Endothelial cell of umbilical vein (primary cell): Measurements from ENCODE around the gene ZNF280C. TPM values are rescaled to one million over a fixed set of nuclear protein-coding genes. Genes with fewer than 3 reads are reported as not detected.

ENCODE experiments used
- BruUV-seq: library from RNA; stranded (reverse); fragments of 400-500 nt; replicated peaks from 2 replicates; lab custom pipeline; 2021; lab: Mats Ljungman, UMichigan
- CTCF ChIA-PET: fragments of 300-600, 350-600 bp; sonication (Branson Sonifier 250); formaldehyde crosslinking; loops from one replicate; lab custom pipeline; 2021; ENCODE audit warnings: antibody characterized with exemption, inconsistent platforms; lab: Charles Lee
- POLR2A ChIA-PET: fragments of 300-600, 350-600 bp; sonication (Branson Sonifier 250); formaldehyde crosslinking; loops from one replicate; lab custom pipeline; 2021; ENCODE audit warnings: antibody characterized with exemption, inconsistent platforms; lab: Charles Lee
- DNase-seq: peaks from one replicate; pipeline ENCODE4 v3.0.0-alpha.2; 2011; ENCODE audit warnings: low read depth, low spot score
- FAIRE-seq: peaks from 2 replicates; lab custom pipeline; 2011; peaks lifted over from hg19 to GRCh38; lab: Jason Lieb, UNC
- H2AFZ ChIP-seq: 2 replicates; pipeline ENCODE4 v1.6.0; 2012; ENCODE audit warnings: low read depth, low read length, control low read depth, inconsistent platforms
- H3K27ac ChIP-seq: 2 replicates; pipeline ENCODE4 v1.5.1; 2011; ENCODE audit warnings: low read depth, mild to moderate bottlenecking, control low read depth, low read length, moderate library complexity; ENCODE audit not compliant: insufficient read depth
- H3K27me3 ChIP-seq, 2 experiments: 2 replicates each; pipeline versions ENCODE4 v1.6.0 to v1.6.1; 2011; ENCODE audit warnings: low read length in 2 of 2, mixed read lengths in 1 of 2; ENCODE audit not compliant: control insufficient read depth in 2 of 2, insufficient read depth in 2 of 2
- H3K36me3 ChIP-seq, 2 experiments: 2 replicates in 1 of 2; 3 replicates in 1 of 2; pipeline ENCODE4 v1.5.1; 2011; ENCODE audit warnings: low read length in 2 of 2, mild to moderate bottlenecking in 1 of 2, moderate library complexity in 1 of 2; ENCODE audit not compliant: control insufficient read depth in 2 of 2, insufficient read depth in 2 of 2; ENCODE audit errors: extremely low read depth in 1 of 2
- H3K4me1 ChIP-seq: 3 replicates; pipeline ENCODE4 v1.5.1; 2011; ENCODE audit warnings: mild to moderate bottlenecking, low read length; ENCODE audit not compliant: control insufficient read depth, insufficient read depth; ENCODE audit errors: extremely low read depth
- H3K4me2 ChIP-seq: 2 replicates; pipeline ENCODE4 v1.6.1; 2011; ENCODE audit warnings: low read length, control low read depth, mixed read lengths; ENCODE audit not compliant: insufficient read depth
- H3K4me3 ChIP-seq, 3 experiments: fragments of 200-600 bp in 1 of 3; sonication (generic), shearing (Covaris generic) in 1 of 3; replicated peaks in 1 of 3; 2 replicates each; pipeline ENCODE4 v1.5.1; 2011 to 2016; ENCODE audit warnings: control low read depth in 3 of 3, low read length in 3 of 3, mild to moderate bottlenecking in 2 of 3, inconsistent platforms in 1 of 3, low read depth in 1 of 3, moderate library complexity in 1 of 3; ENCODE audit not compliant: insufficient read depth in 1 of 3
- H3K79me2 ChIP-seq: 2 replicates; pipeline ENCODE4 v1.6.0; 2012; ENCODE audit warnings: low read length, inconsistent platforms; ENCODE audit not compliant: control insufficient read depth, insufficient read depth
- H3K9ac ChIP-seq: replicated peaks from 2 replicates; pipeline ENCODE3; 2011; ENCODE audit warnings: low read length, control low read depth; ENCODE audit not compliant: insufficient read depth; ENCODE audit errors: extremely low read depth
- H3K9me1 ChIP-seq: replicated peaks from 3 replicates; pipeline ENCODE4 v1.6.0; 2011; ENCODE audit warnings: mild to moderate bottlenecking, low read length; ENCODE audit not compliant: control insufficient read depth, insufficient read depth; ENCODE audit errors: extremely low read depth
- H3K9me3 ChIP-seq: replicated peaks from 2 replicates; pipeline ENCODE4 v1.5.1; 2012; ENCODE audit warnings: low read length, inconsistent platforms; ENCODE audit not compliant: control insufficient read depth, insufficient read depth
- H4K20me1 ChIP-seq: replicated peaks from 2 replicates; pipeline ENCODE3; 2011; ENCODE audit warnings: mild to moderate bottlenecking, low read length; ENCODE audit not compliant: control insufficient read depth, insufficient read depth; ENCODE audit errors: extremely low read depth
- CTCF ChIP-seq, 2 donors: IDR thresholded peaks; 1 replicate in 1 of 2; 2 replicates in 1 of 2; pipeline ENCODE4 v1.5.1; 2011; ENCODE audit warnings: low read length in 2 of 2, mild to moderate bottlenecking in 2 of 2, moderate library complexity in 2 of 2, control low read depth in 1 of 2, inconsistent platforms in 1 of 2, low read depth in 1 of 2; ENCODE audit not compliant: insufficient read depth in 1 of 2; ENCODE audit errors: extremely low read depth in 1 of 2
- EZH2 ChIP-seq: IDR thresholded peaks from 2 replicates; pipeline ENCODE4 v1.6.1; 2012; ENCODE audit warnings: borderline replicate concordance, low read depth, mild to moderate bottlenecking, moderate library complexity, low read length, inconsistent platforms; ENCODE audit not compliant: severe bottlenecking
- FOS ChIP-seq: IDR thresholded peaks from 2 replicates; pipeline ENCODE4 v1.6.1; 2011; ENCODE audit warnings: mild to moderate bottlenecking, low read length, moderate library complexity, borderline replicate concordance; ENCODE audit not compliant: insufficient read depth
- GATA2 ChIP-seq: IDR thresholded peaks from 2 replicates; pipeline ENCODE4 v1.7.0; 2011; ENCODE audit warnings: low read depth, mild to moderate bottlenecking, moderate library complexity, mixed read lengths, low read length; ENCODE audit not compliant: insufficient read length, insufficient read depth
- JUN ChIP-seq: IDR thresholded peaks from 2 replicates; pipeline ENCODE4 v1.6.1; 2011; ENCODE audit warnings: borderline replicate concordance, low read depth; ENCODE audit not compliant: insufficient read length, insufficient read depth
- MAX ChIP-seq: IDR thresholded peaks from 2 replicates; pipeline ENCODE4 v1.6.1; 2011; ENCODE audit not compliant: insufficient read depth, insufficient read length
- MYC ChIP-seq: IDR thresholded peaks from one replicate; pipeline ENCODE4 v1.6.1; 2011; ENCODE audit warnings: mild to moderate bottlenecking, low read depth, low read length
- POLR2A ChIP-seq: IDR thresholded peaks from 2 replicates; pipeline ENCODE4 v1.6.1; 2012; ENCODE audit warnings: low read depth, mild to moderate bottlenecking, control low read depth, low read length
- POLR2AphosphoS5 ChIP-seq: IDR thresholded peaks from 2 replicates; pipeline ENCODE4 v1.6.1; 2012; ENCODE audit warnings: low read depth, mild to moderate bottlenecking, control low read depth, low read length, moderate library complexity; ENCODE audit not compliant: insufficient read depth
- dilution Hi-C: fragments of 300-500 bp; cut with MboI; formaldehyde crosslinking; loops from one replicate; pipeline ENCODE4 v1.15.0; 2019; ENCODE audit warnings: low sequenced_read_pairs; ENCODE audit not compliant: extremely low pct_ligation_motif_present
- intact Hi-C: fragments of 100-400 bp; cut with micrococcal nuclease; formaldehyde crosslinking; loops from one replicate; pipeline ENCODE4 v1.10.0; 2022
- polyA plus RNA-seq, 4 experiments: library from polyadenylated mRNA; depleted of rRNA in 3 of 4; stranded (reverse) in 3 of 4; unstranded in 1 of 4; fragments of >200 nt; gene quantifications; 2 replicates each; pipeline versions ENCODE4 v1.2.1 to v1.2.3, GENCODE V29; 2011 to 2012; ENCODE audit warnings: missing spikeins in 1 of 4
- small RNA-seq: library from RNA; depleted of rRNA; stranded (forward); fragments of <200 nt; gene quantifications from one replicate; pipeline ENCODE3, GENCODE V24; 2012; ENCODE audit warnings: low replicate concordance, low read depth; ENCODE audit not compliant: insufficient read depth, insufficient read length
- total RNA-seq: library from RNA; stranded (reverse); gene quantifications from 2 replicates; pipeline ENCODE4 v1.2.3, GENCODE V29; 2021

ZNF280C gene
- total and polyA plus RNA-seq, 2 donors (not counting 3 experiments of a cell fraction or from before 2014, with no cell fraction given): 3.2 to 7.7 TPM

GRCh38 chrX:130155564-130155963, 113.1 kb downstream of the ZNF280C start:
- dilution Hi-C loops (no loop called here), intact Hi-C loops (no loop called here)
- peak; percentile 42 for DNase-seq
- no peak overlapping the region for H3K27ac ChIP-seq
- H3K9ac ChIP-seq: no peak overlapping the region
- no peak for TF ChIP-seq GATA2
- no peak for TF ChIP-seq POLR2A
- no peak for TF ChIP-seq FOS
- no peak for TF ChIP-seq EZH2
- no peak for TF ChIP-seq JUN
- no peak for TF ChIP-seq CTCF (IDR thresholded peaks at IDR 0.05; ENCODE audit: extremely low read depth in 1 of 2, insufficient read depth in 1 of 2, low read depth in 1 of 2, low read length in 2 of 2)
- no peak for TF ChIP-seq MYC
- no peak for TF ChIP-seq MAX
- TF ChIP-seq POLR2AphosphoS5: no peak
- H3K36me3 ChIP-seq: no peaks in the 10 kb centered on the region
- no peaks in the 10 kb centered on the region for H3K4me1 ChIP-seq
- no peak overlapping the region for H3K4me2 ChIP-seq
- H2AFZ ChIP-seq: no peak overlapping the region
- no peaks in the 10 kb centered on the region for H3K79me2 ChIP-seq
- no peaks in the 10 kb centered on the region for H3K9me1 ChIP-seq
- POLR2A ChIA-PET: no interaction called here
- H4K20me1 ChIP-seq: no peaks in the 10 kb centered on the region
- no peaks in the 10 kb centered on the region for H3K27me3 ChIP-seq
- no peak overlapping the region for H3K4me3 ChIP-seq
- no peaks in the 10 kb centered on the region for H3K9me3 ChIP-seq
- peak; percentile 18 for FAIRE-seq
- no TSS peak for BruUV-seq
- CTCF ChIA-PET: interaction anchor here (0.9 to 1.0 kb wide), 3 partner anchors 10 to 76 kb away, joined by 3 read pairs; partner anchors contain the start of gene AIFM1

Small RNA genes within 50 kb of the gene (small RNA-seq; reads per million reads assigned to genes)
- not detected for gene RNU6-1130P

Other genes starting within 250 kb of the ZNF280C start
- 32.9 and 33.4 TPM in 2 replicates for gene ELF4, start 158.4 kb downstream of the ZNF280C start, total RNA-seq
- 31.6 and 31.9 TPM in 2 replicates for gene ELF4, start 158.4 kb downstream of the ZNF280C start, polyA plus RNA-seq
- gene AIFM1, start 103.1 kb downstream of the ZNF280C start, total RNA-seq: 29.7 and 30.6 TPM in 2 replicates
- gene AIFM1, start 103.1 kb downstream of the ZNF280C start, polyA plus RNA-seq: 17.2 and 23.7 TPM in 2 replicates
- gene RAB33A, start 96.9 kb downstream of the ZNF280C start, total RNA-seq: 0.91 and 1.4 TPM in 2 replicates
- gene RAB33A, start 96.9 kb downstream of the ZNF280C start, polyA plus RNA-seq: 1.3 and 1.6 TPM in 2 replicates
- gene SLC25A14, start 71.0 kb upstream of the ZNF280C start, total RNA-seq: 10.6 and 14.5 TPM in 2 replicates
- 9.2 and 11.5 TPM in 2 replicates for gene SLC25A14, start 71.0 kb upstream of the ZNF280C start, polyA plus RNA-seq
- gene GPR119, start 116.8 kb upstream of the ZNF280C start, total RNA-seq: not detected in 2 replicates
- not detected in 2 replicates for gene GPR119, start 116.8 kb upstream of the ZNF280C start, polyA plus RNA-seq
- gene RBMX2, start 133.1 kb upstream of the ZNF280C start, total RNA-seq: 21.1 and 21.9 TPM in 2 replicates
- gene RBMX2, start 133.1 kb upstream of the ZNF280C start, polyA plus RNA-seq: 6.9 and 10.6 TPM in 2 replicates